ENCODE measurements around the gene GYPC.

Gene GYPC

DNA sequence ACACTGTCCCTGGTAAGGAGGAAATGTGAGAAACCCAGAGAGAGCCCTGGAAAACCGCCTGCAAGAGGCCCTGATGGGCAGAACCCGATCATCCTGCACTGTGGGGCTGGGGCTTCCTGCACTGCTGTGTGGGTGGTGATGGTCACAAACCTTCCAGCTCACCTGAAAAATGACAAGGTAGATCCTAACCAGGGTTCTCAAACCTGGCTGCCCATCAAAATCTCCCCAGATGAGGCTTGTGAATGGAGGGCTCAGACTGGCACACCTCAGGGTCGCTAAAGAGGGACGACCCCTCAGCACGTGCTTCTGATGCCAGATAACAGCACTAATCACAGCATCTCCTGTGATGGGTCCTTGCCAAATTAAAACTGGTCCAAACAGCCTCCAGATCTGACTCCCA is 74.7 kb downstream of the GYPC start:
- ATAC-seq = no peak
- TF ChIP-seq TCF4 (CRISPR knock-in tag; IDR thresholded peaks at IDR 0.05; ENCODE audit: borderline replicate concordance) (no peak), ZNF70 (CRISPR knock-in tag; IDR thresholded peaks at IDR 0.05) (no peak), TOX (CRISPR knock-in tag; IDR thresholded peaks at IDR 0.05; ENCODE audit: borderline replicate concordance) (no peak), ESRRG (CRISPR knock-in tag; IDR thresholded peaks at IDR 0.05) (no peak), BACH2 (CRISPR knock-in tag; IDR thresholded peaks at IDR 0.05; ENCODE audit: borderline replicate concordance) (no peak), ZFP3 (CRISPR knock-in tag; IDR thresholded peaks at IDR 0.05) (no peak)
- TF ChIP-seq, protein P1, sequence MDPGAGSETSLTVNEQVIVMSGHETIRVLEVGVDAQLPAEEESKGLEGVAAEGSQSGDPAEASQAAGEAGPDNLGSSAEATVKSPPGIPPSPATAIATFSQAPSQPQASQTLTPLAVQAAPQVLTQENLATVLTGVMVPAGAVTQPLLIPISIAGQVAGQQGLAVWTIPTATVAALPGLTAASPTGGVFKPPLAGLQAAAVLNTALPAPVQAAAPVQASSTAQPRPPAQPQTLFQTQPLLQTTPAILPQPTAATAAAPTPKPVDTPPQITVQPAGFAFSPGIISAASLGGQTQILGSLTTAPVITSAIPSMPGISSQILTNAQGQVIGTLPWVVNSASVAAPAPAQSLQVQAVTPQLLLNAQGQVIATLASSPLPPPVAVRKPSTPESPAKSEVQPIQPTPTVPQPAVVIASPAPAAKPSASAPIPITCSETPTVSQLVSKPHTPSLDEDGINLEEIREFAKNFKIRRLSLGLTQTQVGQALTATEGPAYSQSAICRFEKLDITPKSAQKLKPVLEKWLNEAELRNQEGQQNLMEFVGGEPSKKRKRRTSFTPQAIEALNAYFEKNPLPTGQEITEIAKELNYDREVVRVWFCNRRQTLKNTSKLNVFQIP (CRISPR knock-in tag; IDR thresholded peaks at IDR 0.05; ENCODE audit: borderline replicate concordance, low read depth) = no peak
- TF ChIP-seq, protein P2, sequence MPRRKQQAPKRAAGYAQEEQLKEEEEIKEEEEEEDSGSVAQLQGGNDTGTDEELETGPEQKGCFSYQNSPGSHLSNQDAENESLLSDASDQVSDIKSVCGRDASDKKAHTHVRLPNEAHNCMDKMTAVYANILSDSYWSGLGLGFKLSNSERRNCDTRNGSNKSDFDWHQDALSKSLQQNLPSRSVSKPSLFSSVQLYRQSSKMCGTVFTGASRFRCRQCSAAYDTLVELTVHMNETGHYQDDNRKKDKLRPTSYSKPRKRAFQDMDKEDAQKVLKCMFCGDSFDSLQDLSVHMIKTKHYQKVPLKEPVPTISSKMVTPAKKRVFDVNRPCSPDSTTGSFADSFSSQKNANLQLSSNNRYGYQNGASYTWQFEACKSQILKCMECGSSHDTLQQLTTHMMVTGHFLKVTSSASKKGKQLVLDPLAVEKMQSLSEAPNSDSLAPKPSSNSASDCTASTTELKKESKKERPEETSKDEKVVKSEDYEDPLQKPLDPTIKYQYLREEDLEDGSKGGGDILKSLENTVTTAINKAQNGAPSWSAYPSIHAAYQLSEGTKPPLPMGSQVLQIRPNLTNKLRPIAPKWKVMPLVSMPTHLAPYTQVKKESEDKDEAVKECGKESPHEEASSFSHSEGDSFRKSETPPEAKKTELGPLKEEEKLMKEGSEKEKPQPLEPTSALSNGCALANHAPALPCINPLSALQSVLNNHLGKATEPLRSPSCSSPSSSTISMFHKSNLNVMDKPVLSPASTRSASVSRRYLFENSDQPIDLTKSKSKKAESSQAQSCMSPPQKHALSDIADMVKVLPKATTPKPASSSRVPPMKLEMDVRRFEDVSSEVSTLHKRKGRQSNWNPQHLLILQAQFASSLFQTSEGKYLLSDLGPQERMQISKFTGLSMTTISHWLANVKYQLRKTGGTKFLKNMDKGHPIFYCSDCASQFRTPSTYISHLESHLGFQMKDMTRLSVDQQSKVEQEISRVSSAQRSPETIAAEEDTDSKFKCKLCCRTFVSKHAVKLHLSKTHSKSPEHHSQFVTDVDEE (CRISPR knock-in tag; IDR thresholded peaks at IDR 0.05) = no peak

DNA sequence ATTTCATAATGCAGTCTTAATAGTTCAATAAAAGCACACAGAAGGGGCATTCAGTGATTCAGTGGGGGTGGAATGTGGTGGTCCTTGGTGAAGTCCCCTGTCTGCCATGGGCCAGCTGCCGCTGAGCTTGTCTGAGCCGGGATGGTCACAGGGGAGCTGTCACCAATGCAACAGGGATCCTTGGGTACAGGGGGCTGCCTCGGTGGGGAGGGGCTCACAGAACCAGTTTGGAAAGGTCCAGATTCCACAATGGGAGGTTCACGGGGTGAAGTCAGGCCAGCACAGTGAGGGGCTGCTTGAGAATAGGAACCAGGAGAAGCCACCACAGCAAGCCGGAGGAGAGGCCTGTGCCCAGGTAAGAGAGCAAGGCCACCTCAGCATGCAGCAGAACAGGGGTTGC is 75.4 kb downstream of the GYPC start:
- TF ChIP-seq RARB (CRISPR knock-in tag; IDR thresholded peaks at IDR 0.05) (no peak), ZNF70 (CRISPR knock-in tag; IDR thresholded peaks at IDR 0.05) (no peak), PPARA (CRISPR knock-in tag; IDR thresholded peaks at IDR 0.05; ENCODE audit: borderline replicate concordance) (no peak), SNAI2 (CRISPR knock-in tag; IDR thresholded peaks at IDR 0.05) (no peak), GLIS3 (CRISPR knock-in tag; IDR thresholded peaks at IDR 0.05) (no peak), ZNF8 (CRISPR knock-in tag; IDR thresholded peaks at IDR 0.05) (no peak), ZFP30 (CRISPR knock-in tag; IDR thresholded peaks at IDR 0.05) (no peak), ZNF565 (CRISPR knock-in tag; conservative IDR thresholded peaks at IDR 0.05; ENCODE audit: low read depth) (no peak), BACH2 (CRISPR knock-in tag; IDR thresholded peaks at IDR 0.05; ENCODE audit: borderline replicate concordance) (no peak), TCF4 (CRISPR knock-in tag; IDR thresholded peaks at IDR 0.05; ENCODE audit: borderline replicate concordance) (no peak), OSR1 (CRISPR knock-in tag; IDR thresholded peaks at IDR 0.05) (no peak), ESRRG (CRISPR knock-in tag; IDR thresholded peaks at IDR 0.05) (no peak)
- TF ChIP-seq, protein P1 (CRISPR knock-in tag; IDR thresholded peaks at IDR 0.05; ENCODE audit: borderline replicate concordance, low read depth) = no peak
- TF ChIP-seq, protein P3, sequence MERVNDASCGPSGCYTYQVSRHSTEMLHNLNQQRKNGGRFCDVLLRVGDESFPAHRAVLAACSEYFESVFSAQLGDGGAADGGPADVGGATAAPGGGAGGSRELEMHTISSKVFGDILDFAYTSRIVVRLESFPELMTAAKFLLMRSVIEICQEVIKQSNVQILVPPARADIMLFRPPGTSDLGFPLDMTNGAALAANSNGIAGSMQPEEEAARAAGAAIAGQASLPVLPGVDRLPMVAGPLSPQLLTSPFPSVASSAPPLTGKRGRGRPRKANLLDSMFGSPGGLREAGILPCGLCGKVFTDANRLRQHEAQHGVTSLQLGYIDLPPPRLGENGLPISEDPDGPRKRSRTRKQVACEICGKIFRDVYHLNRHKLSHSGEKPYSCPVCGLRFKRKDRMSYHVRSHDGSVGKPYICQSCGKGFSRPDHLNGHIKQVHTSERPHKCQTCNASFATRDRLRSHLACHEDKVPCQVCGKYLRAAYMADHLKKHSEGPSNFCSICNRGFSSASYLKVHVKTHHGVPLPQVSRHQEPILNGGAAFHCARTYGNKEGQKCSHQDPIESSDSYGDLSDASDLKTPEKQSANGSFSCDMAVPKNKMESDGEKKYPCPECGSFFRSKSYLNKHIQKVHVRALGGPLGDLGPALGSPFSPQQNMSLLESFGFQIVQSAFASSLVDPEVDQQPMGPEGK (CRISPR knock-in tag; IDR thresholded peaks at IDR 0.05; ENCODE audit: borderline replicate concordance) = no peak
- TF ChIP-seq, protein P4, sequence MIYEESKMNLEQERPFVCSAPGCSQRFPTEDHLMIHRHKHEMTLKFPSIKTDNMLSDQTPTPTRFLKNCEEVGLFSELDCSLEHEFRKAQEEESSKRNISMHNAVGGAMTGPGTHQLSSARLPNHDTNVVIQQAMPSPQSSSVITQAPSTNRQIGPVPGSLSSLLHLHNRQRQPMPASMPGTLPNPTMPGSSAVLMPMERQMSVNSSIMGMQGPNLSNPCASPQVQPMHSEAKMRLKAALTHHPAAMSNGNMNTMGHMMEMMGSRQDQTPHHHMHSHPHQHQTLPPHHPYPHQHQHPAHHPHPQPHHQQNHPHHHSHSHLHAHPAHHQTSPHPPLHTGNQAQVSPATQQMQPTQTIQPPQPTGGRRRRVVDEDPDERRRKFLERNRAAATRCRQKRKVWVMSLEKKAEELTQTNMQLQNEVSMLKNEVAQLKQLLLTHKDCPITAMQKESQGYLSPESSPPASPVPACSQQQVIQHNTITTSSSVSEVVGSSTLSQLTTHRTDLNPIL (CRISPR knock-in tag; IDR thresholded peaks at IDR 0.05; ENCODE audit: low read depth) = no peak
- TF ChIP-seq, protein P5, sequence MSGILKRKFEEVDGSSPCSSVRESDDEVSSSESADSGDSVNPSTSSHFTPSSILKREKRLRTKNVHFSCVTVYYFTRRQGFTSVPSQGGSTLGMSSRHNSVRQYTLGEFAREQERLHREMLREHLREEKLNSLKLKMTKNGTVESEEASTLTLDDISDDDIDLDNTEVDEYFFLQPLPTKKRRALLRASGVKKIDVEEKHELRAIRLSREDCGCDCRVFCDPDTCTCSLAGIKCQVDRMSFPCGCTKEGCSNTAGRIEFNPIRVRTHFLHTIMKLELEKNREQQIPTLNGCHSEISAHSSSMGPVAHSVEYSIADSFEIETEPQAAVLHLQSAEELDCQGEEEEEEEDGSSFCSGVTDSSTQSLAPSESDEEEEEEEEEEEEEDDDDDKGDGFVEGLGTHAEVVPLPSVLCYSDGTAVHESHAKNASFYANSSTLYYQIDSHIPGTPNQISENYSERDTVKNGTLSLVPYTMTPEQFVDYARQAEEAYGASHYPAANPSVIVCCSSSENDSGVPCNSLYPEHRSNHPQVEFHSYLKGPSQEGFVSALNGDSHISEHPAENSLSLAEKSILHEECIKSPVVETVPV (CRISPR knock-in tag; IDR thresholded peaks at IDR 0.05) = no peak
- no peak for ATAC-seq

All from SK-N-SH treated with all-trans-retinoic acid at 6 μM for 48 hours (cell line).